HK-2 (cell line): ENCODE data around the gene RAB11FIP2.

Experiments used
- DNase-seq: peaks from one replicate; pipeline ENCODE4 v3.0.0-alpha.2; 2018; ENCODE audit not compliant: unreplicated experiment

The RAB11FIP2 gene

GRCh38 chr10:117983961-117984360 is 62.8 kb downstream of the RAB11FIP2 start:
- DNase-seq, result no peak

- no peak for DNase-seq
These were observed 65.7 kb downstream of the RAB11FIP2 start for GRCh38 chr10:117980755-117981702.

- no peak for DNase-seq
These were observed 66.5 kb downstream of the RAB11FIP2 start for GRCh38 chr10:117980216-117980615.

GRCh38 chr10:117972168-117972837 is 74.4 kb downstream of the RAB11FIP2 start:
- no peak for DNase-seq

GRCh38 chr10:117970962-117971361 is 75.8 kb downstream of the RAB11FIP2 start:
- no peak for DNase-seq

GRCh38 chr10:117969592-117969991 is 77.1 kb downstream of the RAB11FIP2 start:
- no peak for DNase-seq

- DNase-seq, result no peak
These were observed 78.2 kb downstream of the RAB11FIP2 start for GRCh38 chr10:117968354-117969182.

- no peak for DNase-seq
These were observed 79.5 kb downstream of the RAB11FIP2 start for GRCh38 chr10:117967149-117967650.

GRCh38 chr10:117965984-117966383 is 80.8 kb downstream of the RAB11FIP2 start:
- no peak for DNase-seq

GRCh38 chr10:117964536-117964935 is 82.2 kb downstream of the RAB11FIP2 start:
- no peak for DNase-seq

- DNase-seq, result no peak
These were observed 86.3 kb downstream of the RAB11FIP2 start for GRCh38 chr10:117960345-117960935.

GRCh38 chr10:117956972-117957371 is 89.8 kb downstream of the RAB11FIP2 start:
- DNase-seq, result no peak

- DNase-seq, result no peak
These were observed 91.6 kb downstream of the RAB11FIP2 start for GRCh38 chr10:117955176-117955575.
